Duodenal mucosa (tissue), 2 donors: ENCODE measurements around the gene TDRD12.
"Not testable (repeated sequence)": the region's sequence is repeated elsewhere in the genome, so short reads cannot be mapped to it uniquely, and the experiment has no call there.

Experiments used
- H3K27ac ChIP-seq: one replicate; pipeline ENCODE4 v1.7.0; 2013; ENCODE audit warnings: low read depth, low read length
- H3K27me3 ChIP-seq, 2 donors: one replicate each; pipeline ENCODE4 v1.7.0; 2013; ENCODE audit warnings: low read length in 2 of 2, control low read depth in 1 of 2; ENCODE audit not compliant: insufficient read depth in 2 of 2, control insufficient read depth in 1 of 2
- H3K36me3 ChIP-seq, 2 donors: one replicate each; pipeline ENCODE4 v1.7.0; 2013; ENCODE audit warnings: low read length in 2 of 2, control low read depth in 1 of 2; ENCODE audit not compliant: insufficient read depth in 2 of 2, control insufficient read depth in 1 of 2
- H3K4me1 ChIP-seq, 2 donors: one replicate each; pipeline ENCODE4 v1.7.0; 2013; ENCODE audit warnings: low read length in 2 of 2, control low read depth in 1 of 2; ENCODE audit not compliant: insufficient read depth in 2 of 2, control insufficient read depth in 1 of 2
- H3K4me3 ChIP-seq, 2 donors: one replicate each; pipeline ENCODE4 v1.7.0; 2013; ENCODE audit warnings: low read length in 2 of 2, low read depth in 1 of 2
- H3K9ac ChIP-seq, 2 donors: one replicate each; pipeline ENCODE4 v1.7.0; 2013; ENCODE audit warnings: low read length in 2 of 2, low read depth in 1 of 2
- H3K9me3 ChIP-seq, 2 donors: one replicate each; pipeline ENCODE4 v1.7.0; 2013; ENCODE audit warnings: low read length in 2 of 2, control low read depth in 1 of 2; ENCODE audit not compliant: control insufficient read depth in 1 of 2

The TDRD12 gene

GRCh38 chr19:32771596-32771995, 52.0 kb downstream of the TDRD12 start:
- H3K27ac ChIP-seq: no peak overlapping the region
- no peaks in the 10 kb centered on the region for H3K27me3 ChIP-seq
- peaks cover 0 to 7% of the 10 kb centered on the region in 2 donors for H3K4me1 ChIP-seq
- H3K36me3 ChIP-seq: no peaks in the 10 kb centered on the region
- no peaks in the 10 kb centered on the region for H3K9me3 ChIP-seq
- no peak overlapping the region for H3K9ac ChIP-seq
- H3K4me3 ChIP-seq: no peak overlapping the region

DNA sequence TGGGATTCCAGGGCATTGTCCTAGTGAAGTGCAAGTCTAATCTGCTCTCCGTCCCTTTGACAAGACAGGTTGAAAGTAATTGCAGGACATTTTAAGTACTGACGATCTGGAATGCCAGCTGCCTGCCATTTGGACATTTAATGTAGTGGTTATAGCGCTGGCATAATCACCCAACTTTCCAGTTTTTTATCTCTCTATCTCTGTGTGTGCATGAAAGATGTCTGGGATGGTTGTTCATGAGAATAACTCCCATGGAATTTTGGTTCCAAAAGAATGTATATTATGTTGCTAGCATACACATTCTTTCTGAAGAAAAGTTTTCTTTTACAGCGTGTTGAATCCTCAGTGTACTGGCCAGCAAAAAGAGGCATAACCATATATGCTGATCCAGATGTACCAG, 53.6 kb downstream of the TDRD12 start:
- no peaks in the 10 kb centered on the region for H3K27me3 ChIP-seq
- H3K9me3 ChIP-seq: no peaks in the 10 kb centered on the region
- H3K27ac ChIP-seq: no peak overlapping the region
- H3K4me1 ChIP-seq: peaks cover 0 to 8% of the 10 kb centered on the region in 2 donors
- no peak overlapping the region for H3K4me3 ChIP-seq
- no peak overlapping the region for H3K9ac ChIP-seq
- H3K36me3 ChIP-seq: no peaks in the 10 kb centered on the region

- H3K36me3 ChIP-seq: no peaks in the 10 kb centered on the region
- H3K4me3 ChIP-seq: no peak overlapping the region
- no peaks in the 10 kb centered on the region for H3K9me3 ChIP-seq
- H3K27ac ChIP-seq: no peak overlapping the region
- peaks cover 0 to 8% of the 10 kb centered on the region in 2 donors for H3K4me1 ChIP-seq
- no peaks in the 10 kb centered on the region for H3K27me3 ChIP-seq
- H3K9ac ChIP-seq: no peak overlapping the region
These were observed 59.5 kb downstream of the TDRD12 start for GRCh38 chr19:32779082-32779481.

DNA sequence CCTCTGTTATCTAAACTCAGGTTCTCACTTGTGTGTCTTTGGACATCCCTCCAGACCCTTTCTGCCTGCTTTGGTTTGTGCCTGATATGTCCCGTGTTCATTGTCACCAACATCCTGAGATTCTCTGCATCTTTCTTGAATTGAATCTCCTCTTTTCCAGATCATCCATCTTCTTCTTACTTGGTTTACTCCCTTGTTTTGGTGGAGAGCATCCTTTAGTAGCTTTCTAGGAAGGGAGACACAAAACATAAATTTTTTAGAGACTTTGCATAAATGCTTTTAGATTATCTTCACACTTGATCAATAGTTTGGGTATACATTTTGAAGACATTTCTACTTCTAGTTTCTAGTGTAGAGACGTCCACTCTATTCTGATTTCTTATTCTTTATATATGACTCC, 61.7 kb downstream of the TDRD12 start:
- Histone ChIP-seq H3K27me3 (no peaks in the 10 kb centered on the region), H3K27ac (no peak overlapping the region), H3K36me3 (no peaks in the 10 kb centered on the region), H3K4me1 (peaks cover 0 to 4% of the 10 kb centered on the region in 2 donors), H3K9me3 (no peaks in the 10 kb centered on the region), H3K4me3 (no peak overlapping the region), H3K9ac (no peak overlapping the region)

DNA sequence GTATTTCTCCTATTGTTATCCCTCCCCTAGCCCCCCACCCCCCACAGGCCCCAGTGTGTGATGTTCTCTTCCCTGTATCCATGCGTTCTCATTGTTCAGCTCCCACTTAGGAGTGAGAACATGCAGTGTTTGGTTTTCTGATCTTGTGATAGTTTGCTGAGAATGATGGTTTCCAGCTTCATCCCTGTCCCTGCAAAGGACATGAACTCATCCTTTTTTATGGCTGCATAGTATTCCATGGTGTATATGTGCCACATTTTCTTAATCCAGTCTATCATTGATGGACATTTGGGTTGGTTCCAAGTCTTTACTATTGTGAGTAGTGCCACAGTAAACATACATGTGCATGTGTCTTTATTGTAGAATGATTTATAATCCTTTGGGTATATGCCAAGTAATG, 62.5 kb downstream of the TDRD12 start:
- H3K9me3 ChIP-seq, H3K36me3 ChIP-seq, H3K27me3 ChIP-seq, H3K9ac ChIP-seq, H3K4me3 ChIP-seq, H3K27ac ChIP-seq, H3K4me1 ChIP-seq: not testable (repeated sequence)

GRCh38 chr19:32787161-32787813, 67.7 kb downstream of the TDRD12 start:
- not testable (repeated sequence) for H3K4me3 ChIP-seq, H3K27me3 ChIP-seq, H3K36me3 ChIP-seq, H3K9me3 ChIP-seq, H3K9ac ChIP-seq, H3K27ac ChIP-seq, H3K4me1 ChIP-seq

DNA sequence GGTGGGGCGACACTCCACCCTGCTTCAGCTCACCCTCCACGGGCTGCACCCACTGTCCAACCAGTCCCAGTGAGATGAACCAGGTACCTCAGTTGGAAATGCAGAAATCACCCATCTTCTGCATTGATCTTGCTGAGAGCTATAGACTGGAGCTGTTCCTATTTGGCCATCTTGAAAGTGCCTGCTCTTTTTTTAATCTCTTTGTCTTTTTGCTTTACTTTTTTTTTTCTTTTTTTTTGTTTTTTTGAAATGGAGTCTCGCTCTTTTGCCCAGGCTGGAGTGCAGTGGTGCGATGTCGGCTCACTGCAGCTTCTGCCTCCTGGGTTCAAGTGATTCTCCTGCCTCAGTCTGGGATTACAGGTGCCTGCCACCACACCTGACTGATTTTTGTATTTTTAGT, 68.3 kb downstream of the TDRD12 start:
- H3K4me1 ChIP-seq, H3K4me3 ChIP-seq, H3K27me3 ChIP-seq, H3K9me3 ChIP-seq, H3K27ac ChIP-seq, H3K36me3 ChIP-seq, H3K9ac ChIP-seq: not testable (repeated sequence)

GRCh38 chr19:32789429-32789828, 69.9 kb downstream of the TDRD12 start:
- no peaks in the 10 kb centered on the region for H3K4me1 ChIP-seq
- no peak overlapping the region for H3K9ac ChIP-seq
- no peaks in the 10 kb centered on the region for H3K27me3 ChIP-seq
- no peaks in the 10 kb centered on the region for H3K9me3 ChIP-seq
- no peaks in the 10 kb centered on the region for H3K36me3 ChIP-seq
- H3K27ac ChIP-seq: no peak overlapping the region
- H3K4me3 ChIP-seq: no peak overlapping the region

- no peaks in the 10 kb centered on the region for H3K36me3 ChIP-seq
- no peak overlapping the region for H3K9ac ChIP-seq
- no peaks in the 10 kb centered on the region for H3K9me3 ChIP-seq
- no peak overlapping the region for H3K4me3 ChIP-seq
- peaks cover 0 to 6% of the 10 kb centered on the region in 2 donors for H3K4me1 ChIP-seq
- no peak overlapping the region for H3K27ac ChIP-seq
- no peaks in the 10 kb centered on the region for H3K27me3 ChIP-seq
These were observed 78.6 kb downstream of the TDRD12 start for GRCh38 chr19:32798201-32798600.

- Histone ChIP-seq H3K9ac (no peak overlapping the region), H3K4me3 (no peak overlapping the region), H3K4me1 (peaks cover 0 to 6% of the 10 kb centered on the region in 2 donors), H3K9me3 (no peaks in the 10 kb centered on the region), H3K36me3 (no peaks in the 10 kb centered on the region), H3K27ac (no peak overlapping the region), H3K27me3 (no peaks in the 10 kb centered on the region)
These were observed 80.6 kb downstream of the TDRD12 start for GRCh38 chr19:32800191-32800590.

DNA sequence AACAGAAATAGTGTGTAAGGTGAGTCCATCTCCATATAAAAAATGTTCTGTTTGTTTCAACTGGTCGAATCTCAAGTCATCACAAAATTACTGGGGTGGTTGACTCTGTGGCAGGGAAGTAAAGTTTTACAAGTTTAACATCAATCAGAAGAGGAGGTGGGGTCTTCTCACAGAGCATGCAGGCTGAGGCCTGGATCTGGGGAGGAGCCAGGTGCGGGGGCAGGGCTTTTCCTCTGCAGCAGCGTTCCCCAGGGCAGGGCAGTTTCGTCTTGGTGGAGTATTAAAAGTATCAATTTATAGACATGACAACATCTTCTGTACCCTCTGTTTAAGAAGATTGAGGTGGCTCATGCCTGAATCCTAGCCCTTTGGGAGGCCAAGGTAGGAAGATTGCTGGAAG, 81.2 kb downstream of the TDRD12 start:
- H3K9me3 ChIP-seq: no peaks in the 10 kb centered on the region
- peaks cover 0 to 6% of the 10 kb centered on the region in 2 donors for H3K4me1 ChIP-seq
- no peaks in the 10 kb centered on the region for H3K27me3 ChIP-seq
- no peak overlapping the region for H3K9ac ChIP-seq
- no peaks in the 10 kb centered on the region for H3K36me3 ChIP-seq
- H3K27ac ChIP-seq: no peak overlapping the region
- no peak overlapping the region for H3K4me3 ChIP-seq
